Measurements from ENCODE around the gene SYNE1.

Gene SYNE1

GRCh38 chr6:152127432-152128165 lies 509.6 kb downstream of the SYNE1 start:
- FAIRE-seq = no peak

GRCh38 chr6:152124429-152125074 lies 512.6 kb downstream of the SYNE1 start:
- FAIRE-seq = peak; percentile 96

- FAIRE-seq = no peak
Measured at GRCh38 chr6:152123076-152123475, 514.1 kb downstream of the SYNE1 start.

GRCh38 chr6:152122434-152122833 lies 514.7 kb downstream of the SYNE1 start:
- FAIRE-seq = no peak

- no peak for FAIRE-seq
Measured at GRCh38 chr6:152121910-152122309, 515.3 kb downstream of the SYNE1 start.

GRCh38 chr6:152119831-152120230 lies 517.3 kb downstream of the SYNE1 start:
- no peak for FAIRE-seq

- no peak for FAIRE-seq
Measured at GRCh38 chr6:152118678-152119077, 518.5 kb downstream of the SYNE1 start.

GRCh38 chr6:152118224-152118623 lies 518.9 kb downstream of the SYNE1 start:
- no peak for FAIRE-seq

GRCh38 chr6:152117156-152118133 lies 519.7 kb downstream of the SYNE1 start:
- no peak for FAIRE-seq

GRCh38 chr6:152112491-152113261 lies 524.5 kb downstream of the SYNE1 start:
- no peak for FAIRE-seq

GRCh38 chr6:152110886-152111820 lies 526.0 kb downstream of the SYNE1 start:
- FAIRE-seq = no peak

GRCh38 chr6:152107973-152108372 lies 529.2 kb downstream of the SYNE1 start:
- FAIRE-seq = no peak

- FAIRE-seq = no peak
Measured at GRCh38 chr6:152100183-152100618, 537.0 kb downstream of the SYNE1 start.

GRCh38 chr6:152099446-152100182 lies 537.5 kb downstream of the SYNE1 start:
- FAIRE-seq = no peak

- no peak for FAIRE-seq
Measured at GRCh38 chr6:152098683-152099082, 538.5 kb downstream of the SYNE1 start.

GRCh38 chr6:152096863-152097496 lies 540.2 kb downstream of the SYNE1 start:
- FAIRE-seq = peak; percentile 70

- FAIRE-seq = peak; percentile 94
Measured at GRCh38 chr6:152094992-152095592, 542.1 kb downstream of the SYNE1 start.

- no peak for FAIRE-seq
Measured at GRCh38 chr6:152094276-152094675, 542.9 kb downstream of the SYNE1 start.

GRCh38 chr6:152093711-152094110 lies 543.5 kb downstream of the SYNE1 start:
- FAIRE-seq = no peak
